HEK293 (cell line): ENCODE results near the gene LSMEM2.

Source experiments
- CTCF ChIA-PET: fragments of 350-600 bp; formaldehyde crosslinking; extraction: SDS; loops from one replicate; lab custom pipeline; 2021; ENCODE audit warnings: antibody characterized with exemption; lab: Yijun Ruan, JAX
- POLR2A ChIA-PET: fragments of 300-600 bp; formaldehyde crosslinking; extraction: SDS; loops from one replicate; lab custom pipeline; 2020; ENCODE audit warnings: antibody characterized with exemption, inconsistent platforms; lab: Yijun Ruan, JAX
- H3K27ac ChIP-seq: fragments of 200-500 bp; sonication (Bioruptor generic); 2 replicates; pipeline ENCODE4 v1.5.1; 2014; ENCODE audit warnings: low read depth, low read length, control low read depth, inconsistent platforms; ENCODE audit errors: extremely low read depth
- H3K36me3 ChIP-seq, 2 experiments: fragments of 200-500 bp in 1 of 2; sonication (Bioruptor generic) in 1 of 2; 1 replicate in 1 of 2; 2 replicates in 1 of 2; pipeline ENCODE4 v1.5.1; 2014 to 2017; ENCODE audit warnings: inconsistent platforms in 2 of 2, low read length in 2 of 2; ENCODE audit not compliant: control insufficient read depth in 2 of 2, insufficient read depth in 1 of 2
- H3K4me1 ChIP-seq: fragments of 200-500 bp; sonication (Bioruptor generic); 2 replicates; pipeline ENCODE4 v1.5.1; 2014; ENCODE audit warnings: mild to moderate bottlenecking, low read length, inconsistent platforms; ENCODE audit not compliant: control insufficient read depth, insufficient read depth
- H3K4me3 ChIP-seq: 2 replicates; pipeline ENCODE4 v1.5.1; 2011; ENCODE audit warnings: low read depth, mild to moderate bottlenecking, control low read depth, low read length, moderate library complexity
- H3K9me3 ChIP-seq: fragments of 200-500 bp; sonication (Bioruptor generic); 2 replicates; pipeline ENCODE4 v1.5.1; 2014; ENCODE audit warnings: low read depth, low read length, inconsistent platforms; ENCODE audit not compliant: control insufficient read depth, insufficient read depth
- FEZF1 ChIP-seq: fragments of 450-650 bp; formaldehyde crosslinking; IDR thresholded peaks from 2 replicates; pipeline ENCODE4 v1.5.1; 2016; ENCODE audit warnings: missing biosample characterization, missing genetic modification characterization
- HOXD13 ChIP-seq: sonication (generic); formaldehyde crosslinking; IDR thresholded peaks from 2 replicates; pipeline ENCODE4 v1.8.0; 2022; ENCODE audit warnings: missing genetic modification reagents, borderline replicate concordance
- KLF9 ChIP-seq: fragments of 450-650 bp; formaldehyde crosslinking; IDR thresholded peaks from 2 replicates; pipeline ENCODE4 v1.5.1; 2016; ENCODE audit warnings: missing biosample characterization, missing genetic modification characterization, low read depth
- ZBTB21 ChIP-seq: fragments of 450-650 bp; formaldehyde crosslinking; IDR thresholded peaks from 2 replicates; pipeline ENCODE4 v1.5.1; 2017; ENCODE audit warnings: missing biosample characterization, missing genetic modification characterization
- ZEB2 ChIP-seq: fragments of 450-650 bp; formaldehyde crosslinking; IDR thresholded peaks from 2 replicates; pipeline ENCODE4 v1.5.1; 2016; ENCODE audit warnings: missing biosample characterization, missing genetic modification characterization
- ZNF112 ChIP-seq: fragments of 450-650 bp; formaldehyde crosslinking; IDR thresholded peaks from 2 replicates; pipeline ENCODE4 v1.5.0; 2017; ENCODE audit warnings: missing biosample characterization, missing genetic modification characterization
- ZNF202 ChIP-seq: fragments of 450-650 bp; formaldehyde crosslinking; IDR thresholded peaks from 2 replicates; pipeline ENCODE4 v1.5.1; 2016; ENCODE audit warnings: missing biosample characterization, missing genetic modification characterization, borderline replicate concordance
- ZNF23 ChIP-seq: fragments of 450-650 bp; formaldehyde crosslinking; IDR thresholded peaks from 2 replicates; pipeline ENCODE4 v1.5.1; 2016; ENCODE audit warnings: missing biosample characterization, missing genetic modification characterization, borderline replicate concordance
- ZNF341 ChIP-seq: fragments of 450-650 bp; formaldehyde crosslinking; IDR thresholded peaks from 2 replicates; pipeline ENCODE4; 2016; ENCODE audit warnings: low read depth, missing biosample characterization, missing genetic modification characterization
- ZNF366 ChIP-seq: fragments of 450-650 bp; formaldehyde crosslinking; conservative IDR thresholded peaks from 2 replicates; pipeline ENCODE4 v1.5.1; 2016; ENCODE audit warnings: missing biosample characterization, missing genetic modification characterization
- ZNF521 ChIP-seq: fragments of 450-650 bp; formaldehyde crosslinking; IDR thresholded peaks from 2 replicates; pipeline ENCODE4 v1.5.1; 2017; ENCODE audit warnings: missing biosample characterization, mild to moderate bottlenecking, missing genetic modification characterization
- ZNF596 ChIP-seq: fragments of 450-650 bp; IDR thresholded peaks from 2 replicates; pipeline ENCODE4 v1.5.0; 2018; ENCODE audit warnings: missing biosample characterization, mild to moderate bottlenecking, missing genetic modification characterization, moderate library complexity
- ZNF624 ChIP-seq: fragments of 450-650 bp; formaldehyde crosslinking; IDR thresholded peaks from 2 replicates; pipeline ENCODE4 v1.5.1; 2017; ENCODE audit warnings: missing biosample characterization, missing genetic modification characterization
- TF ChIP-seq, protein P1 (sequence below): fragments of 450-650 bp; formaldehyde crosslinking; conservative IDR thresholded peaks from 2 replicates; pipeline ENCODE4 v1.5.1; 2016; ENCODE audit warnings: low read depth, missing biosample characterization, missing genetic modification characterization
- TF ChIP-seq, protein P2 (sequence below): fragments of 450-650 bp; formaldehyde crosslinking; IDR thresholded peaks from 2 replicates; pipeline ENCODE4 v1.5.1; 2016; ENCODE audit warnings: missing biosample characterization, missing genetic modification characterization
- TF ChIP-seq, protein P3 (sequence below): fragments of 450-650 bp; formaldehyde crosslinking; IDR thresholded peaks from 2 replicates; pipeline ENCODE4 v1.5.1; 2016; ENCODE audit warnings: missing biosample characterization, missing genetic modification characterization
- TF ChIP-seq, protein P4 (sequence below): fragments of 450-650 bp; formaldehyde crosslinking; IDR thresholded peaks from 2 replicates; pipeline ENCODE4 v1.5.1; 2016; ENCODE audit warnings: missing biosample characterization, missing genetic modification characterization

The LSMEM2 gene

DNA sequence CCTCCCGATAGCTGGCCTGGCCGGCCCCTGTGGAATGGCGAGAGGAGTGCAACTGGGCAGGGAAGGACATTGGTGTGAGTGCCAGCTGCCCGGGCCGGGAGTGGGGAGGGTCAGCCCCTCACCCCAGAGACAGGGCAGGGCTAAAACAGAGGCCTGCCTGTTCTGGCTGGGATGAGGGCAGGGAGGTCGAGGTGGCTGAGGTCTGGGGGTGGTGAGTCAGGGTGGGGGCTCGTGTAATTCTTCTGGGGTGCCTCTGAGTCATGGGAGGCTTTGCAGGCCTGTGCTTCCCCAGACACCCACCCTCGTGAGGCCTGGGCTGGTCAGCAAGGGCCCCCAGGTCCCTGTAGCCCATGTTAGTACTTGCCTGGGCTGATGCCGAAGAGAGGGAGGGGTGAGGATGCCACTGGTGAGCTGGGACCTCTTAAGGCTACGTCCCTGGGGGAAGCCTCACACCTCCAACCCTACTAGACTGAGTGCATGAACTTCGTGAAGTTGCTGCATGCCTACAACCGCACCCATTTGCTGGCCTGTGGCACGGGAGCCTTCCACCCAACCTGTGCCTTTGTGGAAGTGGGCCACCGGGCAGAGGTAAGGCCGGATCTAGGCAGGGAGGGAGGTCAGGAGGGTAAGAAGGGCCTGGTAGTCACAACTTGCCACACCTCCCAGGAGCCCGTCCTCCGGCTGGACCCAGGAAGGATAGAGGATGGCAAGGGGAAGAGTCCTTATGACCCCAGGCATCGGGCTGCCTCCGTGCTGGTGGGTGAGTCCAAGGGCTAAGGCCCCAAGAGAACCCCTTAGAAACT, 8.3 kb upstream of the LSMEM2 start:
- no peak overlapping the region for H3K27ac ChIP-seq
- CTCF ChIA-PET, result interaction anchor here (0.6 to 3.8 kb wide), 10 partner anchors 7 to 85 kb away, joined by 3 to 38 read pairs (median 6); no protein-coding TSS in a partner anchor
- TF ChIP-seq ZNF521 (tag by site-specific recombination), result no peak
- TF ChIP-seq, protein P1, sequence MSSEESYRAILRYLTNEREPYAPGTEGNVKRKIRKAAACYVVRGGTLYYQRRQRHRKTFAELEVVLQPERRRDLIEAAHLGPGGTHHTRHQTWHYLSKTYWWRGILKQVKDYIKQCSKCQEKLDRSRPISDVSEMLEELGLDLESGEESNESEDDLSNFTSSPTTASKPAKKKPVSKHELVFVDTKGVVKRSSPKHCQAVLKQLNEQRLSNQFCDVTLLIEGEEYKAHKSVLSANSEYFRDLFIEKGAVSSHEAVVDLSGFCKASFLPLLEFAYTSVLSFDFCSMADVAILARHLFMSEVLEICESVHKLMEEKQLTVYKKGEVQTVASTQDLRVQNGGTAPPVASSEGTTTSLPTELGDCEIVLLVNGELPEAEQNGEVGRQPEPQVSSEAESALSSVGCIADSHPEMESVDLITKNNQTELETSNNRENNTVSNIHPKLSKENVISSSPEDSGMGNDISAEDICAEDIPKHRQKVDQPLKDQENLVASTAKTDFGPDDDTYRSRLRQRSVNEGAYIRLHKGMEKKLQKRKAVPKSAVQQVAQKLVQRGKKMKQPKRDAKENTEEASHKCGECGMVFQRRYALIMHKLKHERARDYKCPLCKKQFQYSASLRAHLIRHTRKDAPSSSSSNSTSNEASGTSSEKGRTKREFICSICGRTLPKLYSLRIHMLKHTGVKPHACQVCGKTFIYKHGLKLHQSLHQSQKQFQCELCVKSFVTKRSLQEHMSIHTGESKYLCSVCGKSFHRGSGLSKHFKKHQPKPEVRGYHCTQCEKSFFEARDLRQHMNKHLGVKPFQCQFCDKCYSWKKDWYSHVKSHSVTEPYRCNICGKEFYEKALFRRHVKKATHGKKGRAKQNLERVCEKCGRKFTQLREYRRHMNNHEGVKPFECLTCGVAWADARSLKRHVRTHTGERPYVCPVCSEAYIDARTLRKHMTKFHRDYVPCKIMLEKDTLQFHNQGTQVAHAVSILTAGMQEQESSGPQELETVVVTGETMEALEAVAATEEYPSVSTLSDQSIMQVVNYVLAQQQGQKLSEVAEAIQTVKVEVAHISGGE (tag by site-specific recombination), result no peak
- TF ChIP-seq, protein P2, sequence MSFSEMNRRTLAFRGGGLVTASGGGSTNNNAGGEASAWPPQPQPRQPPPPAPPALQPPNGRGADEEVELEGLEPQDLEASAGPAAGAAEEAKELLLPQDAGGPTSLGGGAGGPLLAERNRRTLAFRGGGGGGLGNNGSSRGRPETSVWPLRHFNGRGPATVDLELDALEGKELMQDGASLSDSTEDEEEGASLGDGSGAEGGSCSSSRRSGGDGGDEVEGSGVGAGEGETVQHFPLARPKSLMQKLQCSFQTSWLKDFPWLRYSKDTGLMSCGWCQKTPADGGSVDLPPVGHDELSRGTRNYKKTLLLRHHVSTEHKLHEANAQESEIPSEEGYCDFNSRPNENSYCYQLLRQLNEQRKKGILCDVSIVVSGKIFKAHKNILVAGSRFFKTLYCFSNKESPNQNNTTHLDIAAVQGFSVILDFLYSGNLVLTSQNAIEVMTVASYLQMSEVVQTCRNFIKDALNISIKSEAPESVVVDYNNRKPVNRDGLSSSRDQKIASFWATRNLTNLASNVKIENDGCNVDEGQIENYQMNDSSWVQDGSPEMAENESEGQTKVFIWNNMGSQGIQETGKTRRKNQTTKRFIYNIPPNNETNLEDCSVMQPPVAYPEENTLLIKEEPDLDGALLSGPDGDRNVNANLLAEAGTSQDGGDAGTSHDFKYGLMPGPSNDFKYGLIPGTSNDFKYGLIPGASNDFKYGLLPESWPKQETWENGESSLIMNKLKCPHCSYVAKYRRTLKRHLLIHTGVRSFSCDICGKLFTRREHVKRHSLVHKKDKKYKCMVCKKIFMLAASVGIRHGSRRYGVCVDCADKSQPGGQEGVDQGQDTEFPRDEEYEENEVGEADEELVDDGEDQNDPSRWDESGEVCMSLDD (tag by site-specific recombination), result no peak
- TF ChIP-seq ZNF23 (tag by site-specific recombination), result no peak
- TF ChIP-seq ZBTB21, result no peak
- no peak for TF ChIP-seq FEZF1 (tag by site-specific recombination)
- TF ChIP-seq ZNF366 (tag by site-specific recombination), result no peak
- TF ChIP-seq ZEB2 (tag by site-specific recombination), result no peak
- TF ChIP-seq ZNF624, result no peak
- TF ChIP-seq, protein P3, sequence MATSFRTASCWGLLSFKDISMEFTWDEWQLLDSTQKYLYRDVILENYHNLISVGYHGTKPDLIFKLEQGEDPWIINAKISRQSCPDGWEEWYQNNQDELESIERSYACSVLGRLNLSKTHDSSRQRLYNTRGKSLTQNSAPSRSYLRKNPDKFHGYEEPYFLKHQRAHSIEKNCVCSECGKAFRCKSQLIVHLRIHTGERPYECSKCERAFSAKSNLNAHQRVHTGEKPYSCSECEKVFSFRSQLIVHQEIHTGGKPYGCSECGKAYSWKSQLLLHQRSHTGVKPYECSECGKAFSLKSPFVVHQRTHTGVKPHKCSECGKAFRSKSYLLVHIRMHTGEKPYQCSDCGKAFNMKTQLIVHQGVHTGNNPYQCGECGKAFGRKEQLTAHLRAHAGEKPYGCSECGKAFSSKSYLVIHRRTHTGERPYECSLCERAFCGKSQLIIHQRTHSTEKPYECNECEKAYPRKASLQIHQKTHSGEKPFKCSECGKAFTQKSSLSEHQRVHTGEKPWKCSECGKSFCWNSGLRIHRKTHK (tag by site-specific recombination), result no peak
- TF ChIP-seq ZNF112 (tag by site-specific recombination), result no peak
- TF ChIP-seq, protein P4, sequence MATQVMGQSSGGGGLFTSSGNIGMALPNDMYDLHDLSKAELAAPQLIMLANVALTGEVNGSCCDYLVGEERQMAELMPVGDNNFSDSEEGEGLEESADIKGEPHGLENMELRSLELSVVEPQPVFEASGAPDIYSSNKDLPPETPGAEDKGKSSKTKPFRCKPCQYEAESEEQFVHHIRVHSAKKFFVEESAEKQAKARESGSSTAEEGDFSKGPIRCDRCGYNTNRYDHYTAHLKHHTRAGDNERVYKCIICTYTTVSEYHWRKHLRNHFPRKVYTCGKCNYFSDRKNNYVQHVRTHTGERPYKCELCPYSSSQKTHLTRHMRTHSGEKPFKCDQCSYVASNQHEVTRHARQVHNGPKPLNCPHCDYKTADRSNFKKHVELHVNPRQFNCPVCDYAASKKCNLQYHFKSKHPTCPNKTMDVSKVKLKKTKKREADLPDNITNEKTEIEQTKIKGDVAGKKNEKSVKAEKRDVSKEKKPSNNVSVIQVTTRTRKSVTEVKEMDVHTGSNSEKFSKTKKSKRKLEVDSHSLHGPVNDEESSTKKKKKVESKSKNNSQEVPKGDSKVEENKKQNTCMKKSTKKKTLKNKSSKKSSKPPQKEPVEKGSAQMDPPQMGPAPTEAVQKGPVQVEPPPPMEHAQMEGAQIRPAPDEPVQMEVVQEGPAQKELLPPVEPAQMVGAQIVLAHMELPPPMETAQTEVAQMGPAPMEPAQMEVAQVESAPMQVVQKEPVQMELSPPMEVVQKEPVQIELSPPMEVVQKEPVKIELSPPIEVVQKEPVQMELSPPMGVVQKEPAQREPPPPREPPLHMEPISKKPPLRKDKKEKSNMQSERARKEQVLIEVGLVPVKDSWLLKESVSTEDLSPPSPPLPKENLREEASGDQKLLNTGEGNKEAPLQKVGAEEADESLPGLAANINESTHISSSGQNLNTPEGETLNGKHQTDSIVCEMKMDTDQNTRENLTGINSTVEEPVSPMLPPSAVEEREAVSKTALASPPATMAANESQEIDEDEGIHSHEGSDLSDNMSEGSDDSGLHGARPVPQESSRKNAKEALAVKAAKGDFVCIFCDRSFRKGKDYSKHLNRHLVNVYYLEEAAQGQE (tag by site-specific recombination), result no peak
- TF ChIP-seq KLF9 (tag by site-specific recombination), result no peak
- TF ChIP-seq HOXD13 (CRISPR knock-in tag), result no peak
- no peak for TF ChIP-seq ZNF202 (tag by site-specific recombination)
- TF ChIP-seq ZNF596, result no peak
- TF ChIP-seq ZNF341, result no peak

More for the DNA sequence above, 8.3 kb upstream of the LSMEM2 start:
- H3K4me3 ChIP-seq, result no peak overlapping the region
- H3K4me1 ChIP-seq, result no peaks in the 10 kb centered on the region
- POLR2A ChIA-PET, result no interaction called here
- H3K9me3 ChIP-seq, result no peaks in the 10 kb centered on the region
- no peaks in the 10 kb centered on the region for H3K36me3 ChIP-seq
